Activated T-helper 1 cell treated with Interleukin-2 at 50 U/mL for 16 hours (primary cell): ENCODE data around the gene SIAH3.
"Not testable (repeated sequence)": the region's sequence is repeated elsewhere in the genome, so short reads cannot be mapped to it uniquely, and the experiment has no call there.

Experiments used
- DNase-seq: peaks from one replicate; pipeline ENCODE4 v3.0.0-alpha.2; 2020; ENCODE audit warnings: low read depth

Gene SIAH3

GRCh38 chr13:45851171-45851921 lies at the start of gene SIAH3:
TSS of gene SIAH3 (minus strand) at chr13:45851753. CDS start at chr13:45851629, 124 bp downstream.
- DNase-seq = no peak

GRCh38 chr13:45899406-45899805 lies 47.9 kb upstream of the SIAH3 start:
- DNase-seq = no peak

GRCh38 chr13:45897562-45897961 lies 46.0 kb upstream of the SIAH3 start:
- DNase-seq = no peak

GRCh38 chr13:45896285-45896684 lies 44.7 kb upstream of the SIAH3 start:
- no peak for DNase-seq

GRCh38 chr13:45895881-45896280 lies 44.3 kb upstream of the SIAH3 start:
- no peak for DNase-seq

GRCh38 chr13:45892513-45892912 lies 41.0 kb upstream of the SIAH3 start:
- no peak for DNase-seq

GRCh38 chr13:45889590-45890243 lies 38.2 kb upstream of the SIAH3 start:
- no peak for DNase-seq

GRCh38 chr13:45886466-45886865 lies 34.9 kb upstream of the SIAH3 start:
- DNase-seq = no peak

- DNase-seq = no peak
Measured at GRCh38 chr13:45885194-45885593, 33.6 kb upstream of the SIAH3 start.

GRCh38 chr13:45882626-45883025 lies 31.1 kb upstream of the SIAH3 start:
- DNase-seq = no peak

- DNase-seq = no peak
Measured at GRCh38 chr13:45881353-45881752, 29.8 kb upstream of the SIAH3 start.

- DNase-seq = no peak
Measured at GRCh38 chr13:45880242-45880641, 28.7 kb upstream of the SIAH3 start.

- DNase-seq = no peak
Measured at GRCh38 chr13:45879666-45880065, 28.1 kb upstream of the SIAH3 start.

GRCh38 chr13:45878966-45879365 lies 27.4 kb upstream of the SIAH3 start:
- DNase-seq = no peak

GRCh38 chr13:45876781-45877180 lies 25.2 kb upstream of the SIAH3 start:
- no peak for DNase-seq

GRCh38 chr13:45875951-45876350 lies 24.4 kb upstream of the SIAH3 start:
- no peak for DNase-seq

- no peak for DNase-seq
Measured at GRCh38 chr13:45873491-45874325, 22.2 kb upstream of the SIAH3 start.

GRCh38 chr13:45872566-45872965 lies 21.0 kb upstream of the SIAH3 start:
- DNase-seq = no peak

GRCh38 chr13:45871201-45871600 lies 19.6 kb upstream of the SIAH3 start:
- not testable (repeated sequence) for DNase-seq

- no peak for DNase-seq
Measured at GRCh38 chr13:45870232-45870631, 18.7 kb upstream of the SIAH3 start.

GRCh38 chr13:45865414-45865813 lies 13.9 kb upstream of the SIAH3 start:
- DNase-seq = no peak

GRCh38 chr13:45863709-45864590 lies 12.4 kb upstream of the SIAH3 start:
- DNase-seq = no peak
